Measurements from ENCODE around the gene SDHA. TPM values are rescaled to one million over a fixed set of nuclear protein-coding genes. Genes with fewer than 3 reads are reported as not detected.

The SDHA gene
- polyA plus RNA-seq, 1 donor (not counting 4 experiments of a cell fraction or from before 2014, with no cell fraction given), result 178 TPM

DNA sequence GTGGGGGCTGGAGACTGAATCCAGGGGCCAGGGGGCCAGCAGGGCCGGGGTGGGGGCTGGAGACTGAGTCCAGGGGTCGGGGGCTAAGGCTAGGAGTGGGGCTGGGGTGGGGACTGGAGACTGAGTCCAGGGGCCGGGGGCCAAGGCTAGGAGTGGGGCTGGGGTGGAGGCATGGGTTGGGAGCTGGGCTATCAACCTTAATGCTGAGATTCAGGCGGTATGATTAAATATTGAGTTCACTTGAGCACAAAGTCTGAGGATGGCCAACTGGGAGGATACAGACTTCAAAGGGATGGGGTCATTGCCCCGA is 43.9 kb upstream of the SDHA start:
- TF ChIP-seq, protein P1, sequence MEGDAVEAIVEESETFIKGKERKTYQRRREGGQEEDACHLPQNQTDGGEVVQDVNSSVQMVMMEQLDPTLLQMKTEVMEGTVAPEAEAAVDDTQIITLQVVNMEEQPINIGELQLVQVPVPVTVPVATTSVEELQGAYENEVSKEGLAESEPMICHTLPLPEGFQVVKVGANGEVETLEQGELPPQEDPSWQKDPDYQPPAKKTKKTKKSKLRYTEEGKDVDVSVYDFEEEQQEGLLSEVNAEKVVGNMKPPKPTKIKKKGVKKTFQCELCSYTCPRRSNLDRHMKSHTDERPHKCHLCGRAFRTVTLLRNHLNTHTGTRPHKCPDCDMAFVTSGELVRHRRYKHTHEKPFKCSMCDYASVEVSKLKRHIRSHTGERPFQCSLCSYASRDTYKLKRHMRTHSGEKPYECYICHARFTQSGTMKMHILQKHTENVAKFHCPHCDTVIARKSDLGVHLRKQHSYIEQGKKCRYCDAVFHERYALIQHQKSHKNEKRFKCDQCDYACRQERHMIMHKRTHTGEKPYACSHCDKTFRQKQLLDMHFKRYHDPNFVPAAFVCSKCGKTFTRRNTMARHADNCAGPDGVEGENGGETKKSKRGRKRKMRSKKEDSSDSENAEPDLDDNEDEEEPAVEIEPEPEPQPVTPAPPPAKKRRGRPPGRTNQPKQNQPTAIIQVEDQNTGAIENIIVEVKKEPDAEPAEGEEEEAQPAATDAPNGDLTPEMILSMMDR (optimal IDR thresholded peaks at IDR 0.05 in 1 of 3, IDR thresholded peaks at IDR 0.05 in 1 of 3, conservative IDR thresholded peaks at IDR 0.05 in 1 of 3; ENCODE audit: extremely low read depth in 1 of 3, insufficient read depth in 2 of 3, low read length in 3 of 3), result no peak
- TF ChIP-seq EZH2 (IDR thresholded peaks at IDR 0.05; ENCODE audit: low read length), result no peak
- H3K27me3 ChIP-seq (ENCODE audit: control insufficient read depth, extremely low read depth, insufficient read depth, low read length), result peaks cover 10% of the 10 kb centered on the region
- no peaks in the 10 kb centered on the region for H3K79me2 ChIP-seq (ENCODE audit: control insufficient read depth, insufficient read depth, low read length)
- dilution Hi-C loops (cut with MboI; ENCODE audit: extremely low pct_ligation_motif_present, low sequenced_read_pairs), result no loop called here
- no peaks in the 10 kb centered on the region for H4K20me1 ChIP-seq (ENCODE audit: control insufficient read depth, extremely low read depth, insufficient read depth, low read length)
- FAIRE-seq (no peak), DNase-seq (ENCODE audit: low read depth, low spot score) (no peak)
- no peaks in the 10 kb centered on the region for H3K36me3 ChIP-seq (ENCODE audit: control insufficient read depth in 2 of 2, extremely low read depth in 1 of 2, insufficient read depth in 2 of 2, low read length in 2 of 2)
- H3K27ac ChIP-seq (ENCODE audit: control insufficient read depth, insufficient read depth, low read length), result no peak overlapping the region
- H2AFZ ChIP-seq (ENCODE audit: control insufficient read depth, low read length), result no peak overlapping the region
- H3K9me1 ChIP-seq (ENCODE audit: control insufficient read depth, extremely low read depth, insufficient read depth, low read length), result no peaks in the 10 kb centered on the region
- H3K4me3 ChIP-seq (ENCODE audit: control insufficient read depth in 2 of 3, extremely low read depth in 1 of 3, insufficient read depth in 2 of 3, low read depth in 1 of 3, low read length in 3 of 3), result no peak overlapping the region
- no peaks in the 10 kb centered on the region for H3K4me1 ChIP-seq (ENCODE audit: control insufficient read depth, extremely low read depth, insufficient read depth, low read length)
- no peaks in the 10 kb centered on the region for H3K9me3 ChIP-seq (ENCODE audit: control insufficient read depth, low read depth, low read length)
- no peak overlapping the region for H3K9ac ChIP-seq (ENCODE audit: control insufficient read depth, extremely low read depth, insufficient read depth, low read length)
- no peak overlapping the region for H3K4me2 ChIP-seq (ENCODE audit: control insufficient read depth, extremely low read depth, insufficient read depth, low read depth, low read length)

DNA sequence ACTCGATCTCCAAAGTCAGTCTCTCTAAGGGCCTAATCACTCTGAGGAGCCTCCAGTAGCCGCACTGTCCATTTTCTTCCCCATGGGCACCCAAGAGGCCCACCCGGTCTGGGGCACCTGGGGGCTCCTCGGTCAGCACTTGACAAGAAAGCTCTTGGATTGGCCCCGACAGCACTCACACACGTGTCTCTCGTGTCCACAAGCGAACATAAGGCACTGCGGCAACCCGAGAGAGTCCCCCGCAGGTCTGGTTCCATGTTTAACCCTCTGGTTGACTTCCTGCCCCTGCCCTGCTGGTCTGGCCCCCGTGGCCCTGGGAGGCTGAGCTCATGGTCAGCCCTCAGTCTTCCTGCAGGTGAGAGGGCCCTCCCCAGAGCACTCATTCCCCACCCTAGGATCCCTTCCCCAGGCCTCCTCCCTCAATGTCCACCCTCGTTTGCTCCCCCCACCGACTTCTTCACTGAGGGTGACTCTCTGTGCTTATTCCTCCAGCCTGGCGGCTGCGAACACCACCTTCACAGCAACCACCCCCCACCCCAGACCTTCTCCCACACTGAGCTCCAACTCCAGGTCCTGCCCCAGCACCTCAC is 43.1 kb upstream of the SDHA start:
- FAIRE-seq (no peak), DNase-seq (ENCODE audit: low read depth, low spot score) (no peak)
- dilution Hi-C loops (cut with MboI; ENCODE audit: extremely low pct_ligation_motif_present, low sequenced_read_pairs), result no loop called here
- Histone ChIP-seq H3K4me2 (ENCODE audit: control insufficient read depth, extremely low read depth, insufficient read depth, low read depth, low read length) (no peak overlapping the region), H3K27me3 (ENCODE audit: control insufficient read depth, extremely low read depth, insufficient read depth, low read length) (peaks cover 10% of the 10 kb centered on the region), H4K20me1 (ENCODE audit: control insufficient read depth, extremely low read depth, insufficient read depth, low read length) (no peaks in the 10 kb centered on the region), H3K9me1 (ENCODE audit: control insufficient read depth, extremely low read depth, insufficient read depth, low read length) (no peaks in the 10 kb centered on the region), H3K36me3 (ENCODE audit: control insufficient read depth in 2 of 2, extremely low read depth in 1 of 2, insufficient read depth in 2 of 2, low read length in 2 of 2) (no peaks in the 10 kb centered on the region), H3K79me2 (ENCODE audit: control insufficient read depth, insufficient read depth, low read length) (no peaks in the 10 kb centered on the region), H2AFZ (ENCODE audit: control insufficient read depth, low read length) (no peak overlapping the region), H3K4me3 (ENCODE audit: control insufficient read depth in 2 of 3, extremely low read depth in 1 of 3, insufficient read depth in 2 of 3, low read depth in 1 of 3, low read length in 3 of 3) (no peak overlapping the region), H3K4me1 (ENCODE audit: control insufficient read depth, extremely low read depth, insufficient read depth, low read length) (no peaks in the 10 kb centered on the region), H3K9ac (ENCODE audit: control insufficient read depth, extremely low read depth, insufficient read depth, low read length) (no peak overlapping the region), H3K27ac (ENCODE audit: control insufficient read depth, insufficient read depth, low read length) (no peak overlapping the region), H3K9me3 (ENCODE audit: control insufficient read depth, low read depth, low read length) (no peaks in the 10 kb centered on the region)
- no peak for TF ChIP-seq EZH2 (IDR thresholded peaks at IDR 0.05; ENCODE audit: low read length)
- TF ChIP-seq, protein P1 (optimal IDR thresholded peaks at IDR 0.05 in 1 of 3, IDR thresholded peaks at IDR 0.05 in 1 of 3, conservative IDR thresholded peaks at IDR 0.05 in 1 of 3; ENCODE audit: extremely low read depth in 1 of 3, insufficient read depth in 2 of 3, low read length in 3 of 3), result no peak
